Adipocyte (in vitro differentiated cells): Measurements from ENCODE around the gene CD74.
A peak's percentile ranks its signal among the peaks of the same experiment; 100 is the strongest.

Experiments used
- DNase-seq: peaks from one replicate; pipeline ENCODE4 v3.0.0-alpha.2; 2015; ENCODE audit warnings: low read depth
- H3K27me3 ChIP-seq: replicated peaks from 2 replicates; pipeline ENCODE4 v1.7.0; 2013; ENCODE audit warnings: mild to moderate bottlenecking, low read length, moderate library complexity; ENCODE audit not compliant: control insufficient read depth, insufficient read depth
- H3K36me3 ChIP-seq: 2 replicates; pipeline ENCODE4 v1.7.0; 2013; ENCODE audit warnings: low read length, mild to moderate bottlenecking, moderate library complexity; ENCODE audit not compliant: control insufficient read depth, insufficient read depth, severe bottlenecking
- H3K4me1 ChIP-seq: 2 replicates; pipeline ENCODE4 v1.7.0; 2013; ENCODE audit warnings: mild to moderate bottlenecking, low read length, moderate library complexity; ENCODE audit not compliant: control insufficient read depth, insufficient read depth
- H3K4me3 ChIP-seq: 2 replicates; pipeline ENCODE4 v1.7.0; 2013; ENCODE audit warnings: mild to moderate bottlenecking, low read length, moderate library complexity
- H3K9ac ChIP-seq: 2 replicates; pipeline ENCODE4 v1.7.0; 2013; ENCODE audit warnings: mild to moderate bottlenecking, low read length, moderate library complexity
- H3K9me3 ChIP-seq: 2 replicates; pipeline ENCODE4 v1.7.0; 2013; ENCODE audit warnings: mild to moderate bottlenecking, low read length, moderate library complexity; ENCODE audit not compliant: control insufficient read depth

The CD74 gene

GRCh38 chr5:150399524-150400211 lies 13.0 kb downstream of the CD74 start:
- Histone ChIP-seq H3K4me1 (peaks cover 6% of the 10 kb centered on the region), H3K36me3 (peaks cover 40% of the 10 kb centered on the region), H3K9ac (no peak overlapping the region), H3K4me3 (no peak overlapping the region), H3K27me3 (no peaks in the 10 kb centered on the region), H3K9me3 (no peaks in the 10 kb centered on the region)
- DNase-seq = peak; percentile 45

GRCh38 chr5:150398722-150399523 lies 13.8 kb downstream of the CD74 start:
- no peak overlapping the region for H3K9ac ChIP-seq
- H3K9me3 ChIP-seq = no peaks in the 10 kb centered on the region
- no peaks in the 10 kb centered on the region for H3K27me3 ChIP-seq
- peaks cover 6% of the 10 kb centered on the region for H3K4me1 ChIP-seq
- no peak for DNase-seq
- H3K4me3 ChIP-seq = no peak overlapping the region
- peaks cover 46% of the 10 kb centered on the region for H3K36me3 ChIP-seq

- no peak overlapping the region for H3K9ac ChIP-seq
- H3K36me3 ChIP-seq = peaks cover 55% of the 10 kb centered on the region
- no peaks in the 10 kb centered on the region for H3K9me3 ChIP-seq
- peaks cover 6% of the 10 kb centered on the region for H3K4me1 ChIP-seq
- no peak overlapping the region for H3K4me3 ChIP-seq
- no peak for DNase-seq
- no peaks in the 10 kb centered on the region for H3K27me3 ChIP-seq
Observed at GRCh38 chr5:150397782-150398721, 14.7 kb downstream of the CD74 start.

GRCh38 chr5:150397146-150397781 lies 15.4 kb downstream of the CD74 start:
- DNase-seq = peak; percentile 12
- Histone ChIP-seq H3K9me3 (no peaks in the 10 kb centered on the region), H3K9ac (no peak overlapping the region), H3K4me3 (no peak overlapping the region), H3K27me3 (no peaks in the 10 kb centered on the region), H3K36me3 (peaks cover 63% of the 10 kb centered on the region), H3K4me1 (peaks cover 6% of the 10 kb centered on the region)

- no peak for DNase-seq
- Histone ChIP-seq H3K36me3 (peaks cover 73% of the 10 kb centered on the region), H3K4me1 (peaks cover 6% of the 10 kb centered on the region), H3K27me3 (no peaks in the 10 kb centered on the region), H3K9me3 (no peaks in the 10 kb centered on the region), H3K9ac (no peak overlapping the region), H3K4me3 (no peak overlapping the region)
Observed at GRCh38 chr5:150396267-150396666, 16.4 kb downstream of the CD74 start.

GRCh38 chr5:150395688-150395975 lies 17.1 kb downstream of the CD74 start:
- Histone ChIP-seq H3K4me3 (no peak overlapping the region), H3K36me3 (peaks cover 73% of the 10 kb centered on the region), H3K27me3 (no peaks in the 10 kb centered on the region), H3K4me1 (peaks cover 6% of the 10 kb centered on the region), H3K9me3 (no peaks in the 10 kb centered on the region), H3K9ac (no peak overlapping the region)
- DNase-seq = no peak

GRCh38 chr5:150394912-150395687 lies 17.6 kb downstream of the CD74 start:
- no peak overlapping the region for H3K9ac ChIP-seq
- H3K36me3 ChIP-seq = peaks cover 68% of the 10 kb centered on the region

GRCh38 chr5:150394131-150394530 lies 18.6 kb downstream of the CD74 start:
- DNase-seq = peak; percentile 18
- Histone ChIP-seq H3K4me3 (no peak overlapping the region), H3K9ac (no peak overlapping the region), H3K27me3 (no peaks in the 10 kb centered on the region), H3K36me3 (peaks cover 70% of the 10 kb centered on the region), H3K9me3 (no peaks in the 10 kb centered on the region), H3K4me1 (peaks cover under 1% of the 10 kb centered on the region)

More at GRCh38 chr5:150394912-150395687, 17.6 kb downstream of the CD74 start:
- no peak for DNase-seq
- Histone ChIP-seq H3K9me3 (no peaks in the 10 kb centered on the region), H3K4me3 (no peak overlapping the region), H3K27me3 (no peaks in the 10 kb centered on the region), H3K4me1 (peaks cover 6% of the 10 kb centered on the region)

- no peak for DNase-seq
- no peaks in the 10 kb centered on the region for H3K4me1 ChIP-seq
- H3K27me3 ChIP-seq = no peaks in the 10 kb centered on the region
- H3K9ac ChIP-seq = no peak overlapping the region
- no peaks in the 10 kb centered on the region for H3K9me3 ChIP-seq
- H3K36me3 ChIP-seq = peaks cover 70% of the 10 kb centered on the region
- no peak overlapping the region for H3K4me3 ChIP-seq
Observed at GRCh38 chr5:150393096-150393645, 19.5 kb downstream of the CD74 start.

GRCh38 chr5:150392680-150393079 lies 20.0 kb downstream of the CD74 start:
- Histone ChIP-seq H3K36me3 (peaks cover 74% of the 10 kb centered on the region), H3K9me3 (no peaks in the 10 kb centered on the region), H3K4me3 (no peak overlapping the region), H3K27me3 (no peaks in the 10 kb centered on the region), H3K4me1 (no peaks in the 10 kb centered on the region), H3K9ac (no peak overlapping the region)
- DNase-seq = no peak
